Measurements from ENCODE around the gene SLC22A6.

The SLC22A6 gene

DNA sequence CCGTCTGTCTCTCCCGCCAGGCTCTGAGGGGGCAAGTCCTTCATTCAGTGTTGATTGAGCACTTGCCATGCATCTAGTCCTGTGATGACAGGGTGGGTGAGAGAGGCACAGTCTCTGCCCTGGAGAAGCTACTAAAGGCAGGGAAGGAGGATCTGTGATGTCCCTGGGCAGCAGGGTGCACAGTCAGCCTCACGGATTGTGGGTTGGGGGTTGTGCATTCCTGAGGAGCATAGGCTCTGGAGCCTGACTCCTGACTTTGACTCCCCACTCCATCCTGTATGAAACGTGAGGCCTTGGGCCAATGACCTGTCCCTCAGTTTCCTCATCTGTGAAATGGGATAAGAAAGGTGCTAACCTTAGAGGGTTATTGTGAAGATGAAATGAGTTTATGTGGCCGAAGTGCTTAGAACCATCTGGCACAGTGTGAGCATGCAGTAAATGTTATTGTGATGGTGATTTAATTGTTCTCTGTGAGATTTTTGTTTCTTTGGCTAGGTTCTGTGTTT lies 26.2 kb upstream of the SLC22A6 start:
- peaks cover 16% of the 10 kb centered on the region for H3K27me3 ChIP-seq (ENCODE audit: insufficient read depth, low read length)
- H3K4me3 ChIP-seq (ENCODE audit: low read length): no peak overlapping the region
- H3K36me3 ChIP-seq (ENCODE audit: insufficient read depth, low read length): no peaks in the 10 kb centered on the region
- no peak overlapping the region for H2AFZ ChIP-seq (ENCODE audit: low read depth, low read length)
- no peaks in the 10 kb centered on the region for H3K9me3 ChIP-seq (ENCODE audit: low read length)
- H3K4me1 ChIP-seq (ENCODE audit: insufficient read depth, low read length): no peaks in the 10 kb centered on the region

DNA sequence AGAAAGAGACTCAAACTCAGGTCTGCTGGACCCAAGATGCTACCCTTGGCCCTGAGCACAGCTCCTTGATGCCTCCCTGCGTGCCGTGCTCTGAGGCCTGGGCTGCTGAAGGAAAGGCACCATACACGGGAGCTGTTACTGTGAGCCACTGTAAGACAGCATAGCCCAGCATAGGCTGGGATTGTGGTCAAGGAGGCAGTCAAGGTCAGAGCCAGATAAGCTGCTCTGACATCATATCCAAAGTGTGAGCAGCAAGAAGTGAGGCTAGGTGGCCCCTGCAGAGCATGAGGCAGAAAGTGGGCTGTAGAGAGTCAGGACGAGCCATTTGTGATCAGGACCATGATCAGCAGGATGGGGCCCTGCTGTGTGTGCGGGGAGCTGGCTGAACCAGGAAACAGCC lies 23.2 kb upstream of the SLC22A6 start:
- Histone ChIP-seq H3K9me3 (ENCODE audit: low read length) (no peaks in the 10 kb centered on the region), H3K36me3 (ENCODE audit: insufficient read depth, low read length) (no peaks in the 10 kb centered on the region), H3K4me1 (ENCODE audit: insufficient read depth, low read length) (no peaks in the 10 kb centered on the region), H3K27me3 (ENCODE audit: insufficient read depth, low read length) (peaks cover 13% of the 10 kb centered on the region), H2AFZ (ENCODE audit: low read depth, low read length) (no peak overlapping the region), H3K4me3 (ENCODE audit: low read length) (no peak overlapping the region)

DNA sequence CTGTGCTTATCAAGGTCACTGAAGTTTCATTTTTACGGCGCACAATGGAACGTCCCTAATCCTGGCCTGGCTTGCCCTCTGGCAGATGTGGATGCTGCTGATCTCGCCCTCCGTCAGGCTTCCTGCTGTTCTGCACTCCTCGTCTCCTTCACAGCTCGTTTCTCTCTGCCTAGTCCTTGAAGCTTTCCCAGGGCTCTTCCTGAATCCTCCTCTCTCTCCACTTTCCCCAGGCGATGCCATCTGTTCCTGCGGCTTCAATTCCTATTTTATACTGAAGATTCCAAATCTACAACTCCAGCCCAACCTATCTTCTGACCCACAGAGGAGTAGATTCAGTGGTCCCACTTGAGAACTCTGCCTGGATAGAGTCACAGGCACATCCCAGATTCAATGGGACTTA lies 16.7 kb upstream of the SLC22A6 start:
- Histone ChIP-seq H3K4me3 (ENCODE audit: low read length) (no peak overlapping the region), H2AFZ (ENCODE audit: low read depth, low read length) (no peak overlapping the region), H3K4me1 (ENCODE audit: insufficient read depth, low read length) (no peaks in the 10 kb centered on the region), H3K36me3 (ENCODE audit: insufficient read depth, low read length) (no peaks in the 10 kb centered on the region), H3K27me3 (ENCODE audit: insufficient read depth, low read length) (no peaks in the 10 kb centered on the region), H3K9me3 (ENCODE audit: low read length) (no peaks in the 10 kb centered on the region)

DNA sequence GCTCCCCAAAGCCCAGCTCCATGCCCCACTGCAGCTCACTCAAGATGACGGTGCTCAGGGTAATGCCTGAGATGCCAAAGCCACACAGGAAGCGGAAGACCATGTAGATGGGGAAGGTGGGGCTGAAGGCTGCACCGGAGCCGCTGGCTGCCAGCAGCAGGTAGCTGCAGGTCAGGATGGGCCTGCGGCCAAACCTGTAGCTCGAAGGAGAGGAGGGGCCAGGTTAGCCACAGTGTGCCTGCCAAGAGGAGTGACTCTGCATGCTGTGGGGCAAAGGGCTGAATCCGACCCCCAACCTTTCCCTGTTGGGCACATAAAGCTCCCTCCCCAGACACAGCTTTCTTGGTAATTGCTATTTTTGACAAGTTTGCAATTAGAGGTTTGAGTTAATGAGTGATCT lies 14.9 kb upstream of the SLC22A6 start:
- no peaks in the 10 kb centered on the region for H3K27me3 ChIP-seq (ENCODE audit: insufficient read depth, low read length)
- no peaks in the 10 kb centered on the region for H3K36me3 ChIP-seq (ENCODE audit: insufficient read depth, low read length)
- H3K4me1 ChIP-seq (ENCODE audit: insufficient read depth, low read length): no peaks in the 10 kb centered on the region
- H3K9me3 ChIP-seq (ENCODE audit: low read length): no peaks in the 10 kb centered on the region
- H3K4me3 ChIP-seq (ENCODE audit: low read length): no peak overlapping the region
- no peak overlapping the region for H2AFZ ChIP-seq (ENCODE audit: low read depth, low read length)

DNA sequence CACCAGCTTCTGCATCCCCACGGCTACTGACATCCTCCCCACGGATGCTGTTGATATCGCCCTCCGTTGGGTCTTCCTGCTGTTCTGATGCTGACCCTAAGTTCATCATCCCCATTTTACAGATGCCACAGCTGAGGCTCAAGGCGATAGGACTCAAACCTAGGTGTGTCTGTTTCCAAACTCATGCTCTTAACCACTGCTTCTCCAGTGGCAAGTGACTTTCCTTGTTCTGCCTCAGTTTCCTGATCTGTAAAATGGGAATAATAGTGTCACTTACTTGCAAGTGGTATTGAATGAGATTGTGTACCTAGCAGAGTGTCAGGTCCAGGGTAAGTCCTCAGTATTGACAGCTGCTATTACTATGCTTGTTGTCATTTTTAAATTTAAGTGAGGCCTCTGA lies 14.4 kb upstream of the SLC22A6 start:
- no peak overlapping the region for H2AFZ ChIP-seq (ENCODE audit: low read depth, low read length)
- no peak overlapping the region for H3K4me3 ChIP-seq (ENCODE audit: low read length)
- H3K4me1 ChIP-seq (ENCODE audit: insufficient read depth, low read length): no peaks in the 10 kb centered on the region
- H3K36me3 ChIP-seq (ENCODE audit: insufficient read depth, low read length): no peaks in the 10 kb centered on the region
- H3K9me3 ChIP-seq (ENCODE audit: low read length): no peaks in the 10 kb centered on the region
- no peaks in the 10 kb centered on the region for H3K27me3 ChIP-seq (ENCODE audit: insufficient read depth, low read length)

DNA sequence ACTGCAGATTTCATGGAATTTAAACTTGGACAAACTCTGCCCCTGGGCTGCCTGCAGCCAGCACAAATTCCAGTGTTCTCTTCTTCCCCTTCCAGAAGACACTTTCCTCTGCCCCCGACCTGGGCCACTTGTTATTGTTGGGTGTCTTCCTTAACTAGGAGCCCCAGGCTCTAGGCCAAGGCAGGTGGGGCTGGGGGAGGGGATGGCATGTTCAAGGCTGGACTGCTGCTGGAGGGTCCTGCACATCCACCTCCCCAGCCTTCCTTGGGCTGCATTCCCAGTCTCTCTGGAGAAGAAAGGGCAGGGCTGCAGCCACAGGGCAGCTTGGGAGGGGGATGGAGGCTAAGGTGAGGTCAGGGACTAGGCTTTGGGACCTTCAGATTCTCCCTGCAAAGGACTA lies 11.5 kb upstream of the SLC22A6 start:
- H3K27me3 ChIP-seq (ENCODE audit: insufficient read depth, low read length): peaks cover 2% of the 10 kb centered on the region
- H3K4me3 ChIP-seq (ENCODE audit: low read length): no peak overlapping the region
- H3K9me3 ChIP-seq (ENCODE audit: low read length): no peaks in the 10 kb centered on the region
- H2AFZ ChIP-seq (ENCODE audit: low read depth, low read length): no peak overlapping the region
- no peaks in the 10 kb centered on the region for H3K36me3 ChIP-seq (ENCODE audit: insufficient read depth, low read length)
- no peaks in the 10 kb centered on the region for H3K4me1 ChIP-seq (ENCODE audit: insufficient read depth, low read length)

DNA sequence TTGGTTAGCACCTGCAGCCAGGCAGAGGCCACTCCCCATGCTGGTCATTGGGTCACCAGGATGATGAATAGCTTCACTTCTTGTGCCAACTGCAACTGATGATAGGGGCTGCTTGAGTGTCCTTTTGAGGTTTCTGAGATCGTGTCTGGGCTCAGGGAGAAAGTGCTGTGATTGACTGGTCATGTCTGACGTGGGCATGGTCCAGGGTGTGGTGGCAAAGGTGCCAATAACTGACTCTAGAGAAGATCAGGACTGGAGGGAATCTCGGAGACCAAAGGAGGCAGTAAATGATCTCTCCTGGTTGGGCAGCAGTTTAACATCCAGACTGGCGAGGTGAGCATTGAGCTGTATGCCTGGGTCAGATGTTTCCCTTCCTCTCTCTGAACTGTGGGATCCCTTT lies 10.0 kb upstream of the SLC22A6 start:
- no peaks in the 10 kb centered on the region for H3K4me1 ChIP-seq (ENCODE audit: insufficient read depth, low read length)
- H3K27me3 ChIP-seq (ENCODE audit: insufficient read depth, low read length): peaks cover 2% of the 10 kb centered on the region
- H2AFZ ChIP-seq (ENCODE audit: low read depth, low read length): no peak overlapping the region
- H3K36me3 ChIP-seq (ENCODE audit: insufficient read depth, low read length): no peaks in the 10 kb centered on the region
- H3K4me3 ChIP-seq (ENCODE audit: low read length): no peak overlapping the region
- H3K9me3 ChIP-seq (ENCODE audit: low read length): no peaks in the 10 kb centered on the region

DNA sequence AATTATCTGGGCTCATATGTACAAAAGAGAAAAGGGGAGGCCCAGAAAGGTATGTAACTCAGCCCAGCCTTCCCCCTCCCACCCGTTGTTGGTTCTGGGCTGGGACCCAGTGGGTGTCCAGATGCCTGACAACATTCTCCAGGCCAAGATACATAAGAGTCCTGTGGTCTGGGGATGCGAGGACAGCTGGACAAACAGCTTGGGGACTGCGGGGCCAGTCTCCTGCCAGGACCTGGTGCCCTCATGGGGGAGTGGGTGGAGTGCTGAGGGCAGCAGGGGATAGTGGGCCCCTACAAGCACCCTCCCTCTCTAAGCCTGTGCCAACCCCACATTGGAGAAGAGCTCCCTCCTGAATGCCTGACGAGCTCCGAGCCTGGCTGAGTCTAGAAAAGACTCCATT lies 3.5 kb upstream of the SLC22A6 start:
- no peaks in the 10 kb centered on the region for H3K4me1 ChIP-seq (ENCODE audit: insufficient read depth, low read length)
- no peaks in the 10 kb centered on the region for H3K36me3 ChIP-seq (ENCODE audit: insufficient read depth, low read length)
- peaks cover 8% of the 10 kb centered on the region for H3K27me3 ChIP-seq (ENCODE audit: insufficient read depth, low read length)
- no peaks in the 10 kb centered on the region for H3K9me3 ChIP-seq (ENCODE audit: low read length)
- no peak overlapping the region for H2AFZ ChIP-seq (ENCODE audit: low read depth, low read length)
- H3K4me3 ChIP-seq (ENCODE audit: low read length): no peak overlapping the region

DNA sequence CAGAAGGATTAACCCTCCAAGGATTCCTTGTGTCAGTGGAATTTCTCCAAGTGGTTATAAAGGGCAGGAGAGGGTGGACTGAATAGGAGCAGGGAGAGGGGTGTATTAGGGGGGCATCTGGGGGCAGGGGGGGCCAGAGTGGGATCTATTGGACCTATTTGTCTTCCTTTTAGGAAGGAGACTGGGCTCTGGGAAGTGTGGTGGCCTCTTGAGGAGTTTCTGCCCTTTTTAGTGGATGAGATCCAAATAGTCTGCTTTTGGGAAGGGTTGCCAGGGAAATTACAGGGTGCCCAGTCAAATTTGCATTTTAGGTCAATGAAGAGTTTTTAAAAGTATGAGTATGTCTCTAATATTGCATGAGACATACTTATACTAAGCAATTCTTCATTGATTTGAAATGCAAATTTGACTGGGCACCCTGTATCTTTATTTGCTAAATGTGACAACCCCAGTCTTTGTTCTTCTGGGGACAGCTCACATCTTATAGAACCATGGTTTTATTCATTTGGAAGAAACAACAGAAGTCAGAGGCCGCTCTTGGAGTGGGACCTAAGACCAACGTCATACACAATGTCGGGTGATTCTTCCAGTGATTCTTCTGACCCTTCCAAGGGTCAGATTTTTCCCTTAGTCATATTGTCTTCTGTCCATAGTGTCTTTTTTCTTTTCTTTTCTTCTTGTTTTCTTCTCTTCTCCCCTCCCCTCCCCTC lies 429 bp upstream of the SLC22A6 start:
- Histone ChIP-seq H2AFZ (ENCODE audit: low read depth, low read length) (no peak overlapping the region), H3K27me3 (ENCODE audit: insufficient read depth, low read length) (peaks cover 6% of the 10 kb centered on the region), H3K9me3 (ENCODE audit: low read length) (no peaks in the 10 kb centered on the region), H3K36me3 (ENCODE audit: insufficient read depth, low read length) (no peaks in the 10 kb centered on the region), H3K4me1 (ENCODE audit: insufficient read depth, low read length) (no peaks in the 10 kb centered on the region), H3K4me3 (ENCODE audit: low read length) (no peak overlapping the region)

DNA sequence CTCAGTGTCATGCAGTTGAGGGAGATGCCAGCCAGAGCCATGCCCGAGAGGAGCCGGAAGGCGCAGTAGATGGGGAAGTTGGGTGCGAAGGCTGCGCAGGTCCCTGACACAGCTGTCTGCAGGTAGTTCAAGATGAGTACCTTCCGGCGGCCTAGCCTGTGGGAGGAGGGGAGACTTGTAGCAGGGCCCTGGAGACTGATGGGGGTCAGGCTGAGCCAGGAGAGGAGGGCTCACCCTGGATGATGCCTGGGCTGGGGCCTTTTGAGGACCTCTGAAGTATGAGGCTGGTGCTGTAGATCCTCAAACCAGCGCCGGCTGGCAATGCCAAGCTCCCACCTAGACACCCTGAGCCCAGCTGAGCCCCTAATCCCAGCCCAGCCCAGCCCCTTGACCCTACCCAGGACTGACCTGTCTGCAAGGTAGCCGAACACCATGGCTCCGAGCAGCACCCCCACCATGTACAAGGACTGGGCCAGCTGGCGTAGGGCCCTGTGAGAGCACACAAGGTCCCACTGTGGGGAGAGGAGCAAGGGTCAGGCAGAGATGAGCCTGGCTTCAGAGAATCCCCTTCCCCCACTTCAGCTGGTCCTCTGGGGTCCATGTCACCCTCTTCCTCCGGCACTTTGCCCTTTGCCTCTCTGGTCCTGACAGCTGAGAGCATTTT lies 1.1 kb downstream of the SLC22A6 start:
- no peaks in the 10 kb centered on the region for H3K4me1 ChIP-seq (ENCODE audit: insufficient read depth, low read length)
- peaks cover 6% of the 10 kb centered on the region for H3K27me3 ChIP-seq (ENCODE audit: insufficient read depth, low read length)
- no peak overlapping the region for H2AFZ ChIP-seq (ENCODE audit: low read depth, low read length)
- no peaks in the 10 kb centered on the region for H3K36me3 ChIP-seq (ENCODE audit: insufficient read depth, low read length)
- no peaks in the 10 kb centered on the region for H3K9me3 ChIP-seq (ENCODE audit: low read length)
- H3K4me3 ChIP-seq (ENCODE audit: low read length): no peak overlapping the region

DNA sequence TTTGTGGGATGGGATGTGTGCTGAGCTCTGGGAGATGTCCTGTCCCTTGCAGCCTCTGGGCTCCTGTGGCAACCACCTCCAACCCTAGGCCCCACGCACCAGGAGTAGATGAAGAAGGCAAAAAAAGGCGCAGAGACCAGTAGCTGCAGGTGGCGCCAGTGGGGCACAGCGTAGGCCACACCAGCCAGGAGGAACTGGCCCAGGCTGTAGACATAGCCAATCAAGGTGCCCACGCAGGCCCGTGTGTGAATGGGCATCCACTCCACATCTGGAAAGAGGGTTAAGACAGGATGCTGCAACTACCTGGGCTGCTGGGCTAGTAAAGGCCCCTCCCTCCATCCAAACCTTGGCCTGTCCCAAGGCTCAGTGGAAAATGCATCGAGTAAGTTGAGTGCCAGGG lies 3.0 kb downstream of the SLC22A6 start:
- H3K4me1 ChIP-seq (ENCODE audit: insufficient read depth, low read length): no peaks in the 10 kb centered on the region
- H3K36me3 ChIP-seq (ENCODE audit: insufficient read depth, low read length): no peaks in the 10 kb centered on the region
- H3K4me3 ChIP-seq (ENCODE audit: low read length): no peak overlapping the region
- H3K27me3 ChIP-seq (ENCODE audit: insufficient read depth, low read length): peaks cover 6% of the 10 kb centered on the region
- H3K9me3 ChIP-seq (ENCODE audit: low read length): no peaks in the 10 kb centered on the region
- no peak overlapping the region for H2AFZ ChIP-seq (ENCODE audit: low read depth, low read length)

DNA sequence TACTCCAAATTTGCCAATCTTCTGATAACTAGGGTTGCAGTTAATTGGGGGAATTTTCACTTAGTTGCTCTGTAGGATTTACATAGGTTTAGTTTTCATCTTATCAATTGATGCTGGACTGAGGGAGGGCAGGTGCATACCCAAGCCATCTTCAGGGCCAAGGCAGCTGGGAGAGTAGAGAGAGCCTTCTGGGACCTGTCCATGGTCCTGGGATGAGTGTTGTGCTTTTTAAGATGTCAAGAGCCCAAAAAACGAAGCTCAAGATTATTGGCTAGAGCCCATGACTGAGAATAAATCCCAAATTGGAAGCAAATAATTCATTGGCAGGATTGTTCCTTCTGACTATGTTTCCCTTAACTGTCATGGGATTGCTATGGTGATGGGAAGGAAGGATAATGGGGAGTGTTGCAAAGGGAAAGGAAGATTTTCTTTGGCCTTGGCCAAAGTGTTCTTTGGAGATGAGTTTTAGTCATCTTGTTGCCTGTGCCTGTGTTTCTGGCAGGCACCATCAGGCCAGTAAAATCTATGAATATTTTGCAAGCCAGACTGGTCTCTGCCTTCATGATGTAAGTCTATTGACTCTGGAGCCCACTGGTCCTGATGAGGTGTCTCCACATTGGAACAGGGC lies 4.5 kb downstream of the SLC22A6 start:
- peaks cover 6% of the 10 kb centered on the region for H3K27me3 ChIP-seq (ENCODE audit: insufficient read depth, low read length)
- no peaks in the 10 kb centered on the region for H3K36me3 ChIP-seq (ENCODE audit: insufficient read depth, low read length)
- H3K4me1 ChIP-seq (ENCODE audit: insufficient read depth, low read length): no peaks in the 10 kb centered on the region
- no peak overlapping the region for H2AFZ ChIP-seq (ENCODE audit: low read depth, low read length)
- no peak overlapping the region for H3K4me3 ChIP-seq (ENCODE audit: low read length)
- no peaks in the 10 kb centered on the region for H3K9me3 ChIP-seq (ENCODE audit: low read length)

DNA sequence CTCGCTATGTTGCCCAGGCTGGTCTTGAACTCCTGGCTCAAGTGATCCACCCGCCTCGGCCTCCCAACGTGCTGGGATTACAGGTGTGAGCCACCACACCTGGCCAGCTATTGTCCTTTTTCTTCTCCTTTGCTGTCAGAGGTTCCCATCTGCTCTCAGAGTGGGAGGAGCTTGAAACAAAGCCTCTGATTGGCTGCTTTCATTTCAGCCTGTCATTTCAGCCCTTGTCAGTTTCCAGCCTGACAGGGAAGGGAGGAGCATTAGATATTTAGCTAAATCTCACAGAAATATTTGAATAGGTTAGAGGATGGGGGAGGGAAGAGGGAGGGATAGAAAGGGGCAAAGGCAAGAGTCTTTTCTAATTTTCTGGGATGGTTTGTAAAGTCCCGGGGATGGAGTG lies 8.7 kb downstream of the SLC22A6 start:
- Histone ChIP-seq H3K36me3 (ENCODE audit: insufficient read depth, low read length) (no peaks in the 10 kb centered on the region), H3K4me3 (ENCODE audit: low read length) (no peak overlapping the region), H2AFZ (ENCODE audit: low read depth, low read length) (no peak overlapping the region), H3K27me3 (ENCODE audit: insufficient read depth, low read length) (no peaks in the 10 kb centered on the region), H3K9me3 (ENCODE audit: low read length) (no peaks in the 10 kb centered on the region), H3K4me1 (ENCODE audit: insufficient read depth, low read length) (no peaks in the 10 kb centered on the region)
